Measurements from ENCODE around the gene APOC3.

APOC3 gene

GRCh38 chr11:116852261-116853031, 22.7 kb downstream of the APOC3 start:
- DNase-seq: no peak

GRCh38 chr11:116853461-116854073, 23.9 kb downstream of the APOC3 start:
- peak in 1 of 2 experiments; percentile 57 for DNase-seq

GRCh38 chr11:116855413-116855812, 25.7 kb downstream of the APOC3 start:
- DNase-seq: no peak

- no peak for DNase-seq
Measured at GRCh38 chr11:116856423-116856822, 26.7 kb downstream of the APOC3 start.

GRCh38 chr11:116857316-116857715, 27.6 kb downstream of the APOC3 start:
- no peak for DNase-seq

- no peak for DNase-seq
Measured at GRCh38 chr11:116857936-116858335, 28.2 kb downstream of the APOC3 start.

- no peak for DNase-seq
Measured at GRCh38 chr11:116859175-116859574, 29.5 kb downstream of the APOC3 start.

- DNase-seq: no peak
Measured at GRCh38 chr11:116860303-116860702, 30.6 kb downstream of the APOC3 start.

- DNase-seq: no peak
Measured at GRCh38 chr11:116861539-116861938, 31.8 kb downstream of the APOC3 start.

GRCh38 chr11:116862185-116862584, 32.5 kb downstream of the APOC3 start:
- peak in 1 of 2 experiments; percentile 14 for DNase-seq

GRCh38 chr11:116862951-116863350, 33.2 kb downstream of the APOC3 start:
- no peak for DNase-seq

- DNase-seq: no peak
Measured at GRCh38 chr11:116864531-116864930, 34.8 kb downstream of the APOC3 start.

GRCh38 chr11:116865696-116866095, 36.0 kb downstream of the APOC3 start:
- no peak for DNase-seq

GRCh38 chr11:116866804-116867455, 37.2 kb downstream of the APOC3 start:
- DNase-seq: no peak

- no peak for DNase-seq
Measured at GRCh38 chr11:116867619-116868018, 37.9 kb downstream of the APOC3 start.

- no peak for DNase-seq
Measured at GRCh38 chr11:116868066-116868465, 38.4 kb downstream of the APOC3 start.

GRCh38 chr11:116869610-116870009, 39.9 kb downstream of the APOC3 start:
- DNase-seq: no peak

GRCh38 chr11:116870054-116870453, 40.3 kb downstream of the APOC3 start:
- DNase-seq: no peak

GRCh38 chr11:116871248-116871647, 41.5 kb downstream of the APOC3 start:
- DNase-seq: no peak

GRCh38 chr11:116873381-116873780, 43.7 kb downstream of the APOC3 start:
- no peak for DNase-seq

- no peak for DNase-seq
Measured at GRCh38 chr11:116874251-116874650, 44.5 kb downstream of the APOC3 start.

GRCh38 chr11:116875194-116875593, 45.5 kb downstream of the APOC3 start:
- DNase-seq: no peak

GRCh38 chr11:116876656-116877055, 46.9 kb downstream of the APOC3 start:
- DNase-seq: no peak

Measured in NCI-H446 (cell line).